ENCODE measurements around the gene TMEM170B.

TMEM170B gene

GRCh38 chr6:11509471-11509870 lies 28.1 kb upstream of the TMEM170B start:
- no peak for TF ChIP-seq CTCF (conservative IDR thresholded peaks at IDR 0.05; ENCODE audit: control insufficient read depth, insufficient read depth, low read depth, low read length)
- no peak overlapping the region for H3K4me3 ChIP-seq (ENCODE audit: control insufficient read depth, low read depth, low read length)
- no peak for DNase-seq (ENCODE audit: low read depth)

GRCh38 chr6:11514672-11515071 lies 22.9 kb upstream of the TMEM170B start:
- no peak for DNase-seq (ENCODE audit: low read depth)
- H3K4me3 ChIP-seq (ENCODE audit: control insufficient read depth, low read depth, low read length), result no peak overlapping the region
- TF ChIP-seq CTCF (conservative IDR thresholded peaks at IDR 0.05; ENCODE audit: control insufficient read depth, insufficient read depth, low read depth, low read length), result no peak

GRCh38 chr6:11515763-11516162 lies 21.8 kb upstream of the TMEM170B start:
- DNase-seq (ENCODE audit: low read depth), result no peak

GRCh38 chr6:11522812-11523605 lies 14.5 kb upstream of the TMEM170B start:
- DNase-seq (ENCODE audit: low read depth), result peak; percentile 38
- H3K4me3 ChIP-seq (ENCODE audit: control insufficient read depth, low read depth, low read length), result no peak overlapping the region
- no peak for TF ChIP-seq CTCF (conservative IDR thresholded peaks at IDR 0.05; ENCODE audit: control insufficient read depth, insufficient read depth, low read depth, low read length)

More at GRCh38 chr6:11515763-11516162, 21.8 kb upstream of the TMEM170B start:
- no peak overlapping the region for H3K4me3 ChIP-seq (ENCODE audit: control insufficient read depth, low read depth, low read length)
- TF ChIP-seq CTCF (conservative IDR thresholded peaks at IDR 0.05; ENCODE audit: control insufficient read depth, insufficient read depth, low read depth, low read length), result no peak

- no peak for TF ChIP-seq CTCF (conservative IDR thresholded peaks at IDR 0.05; ENCODE audit: control insufficient read depth, insufficient read depth, low read depth, low read length)
- DNase-seq (ENCODE audit: low read depth), result peak; percentile 88
- no peak overlapping the region for H3K4me3 ChIP-seq (ENCODE audit: control insufficient read depth, low read depth, low read length)
Measured at GRCh38 chr6:11525468-11526155, 11.9 kb upstream of the TMEM170B start.

- no peak for TF ChIP-seq CTCF (conservative IDR thresholded peaks at IDR 0.05; ENCODE audit: control insufficient read depth, insufficient read depth, low read depth, low read length)
- H3K4me3 ChIP-seq (ENCODE audit: control insufficient read depth, low read depth, low read length), result no peak overlapping the region
- no peak for DNase-seq (ENCODE audit: low read depth)
Measured at GRCh38 chr6:11526156-11526505, 11.4 kb upstream of the TMEM170B start.

All from fibroblast of mammary gland (primary cell).